GM23338 (cell line): ENCODE measurements around the gene ARHGEF10L. TPM values are rescaled to one million over a fixed set of nuclear protein-coding genes. Genes with fewer than 3 reads are reported as not detected.

ENCODE experiments used
- ATAC-seq: fragments of 200-7000 bp; cut with Tn5 transposase; 3 replicates; pipeline ENCODE4 v1.9.1; 2020
- DNase-seq: peaks from one replicate; pipeline ENCODE4 v3.0.0-alpha.2; 2015; ENCODE audit warnings: low spot score
- H2AFZ ChIP-seq: fragments of 200-600 bp; sonication (generic); 2 replicates; pipeline ENCODE4 v1.8.0; 2016; ENCODE audit warnings: antibody characterized with exemption, mild to moderate bottlenecking, moderate library complexity
- H3F3A ChIP-seq: fragments of 200-600 bp; sonication (generic); replicated peaks from 2 replicates; pipeline ENCODE4 v1.8.0; 2017; ENCODE audit warnings: antibody characterized with exemption, mixed run types, low read depth
- H3K27ac ChIP-seq: fragments of 200-600 bp; sonication (generic); 2 replicates; pipeline ENCODE4 v1.6.1; 2016; ENCODE audit warnings: low read depth
- H3K27me3 ChIP-seq: fragments of 200-600 bp; sonication (generic); 2 replicates; pipeline ENCODE4 v1.8.0; 2016; ENCODE audit warnings: mild to moderate bottlenecking, mixed run types, moderate library complexity; ENCODE audit not compliant: insufficient read depth
- H3K36me3 ChIP-seq: fragments of 200-600 bp; sonication (generic); 2 replicates; pipeline ENCODE4 v1.8.0; 2016; ENCODE audit warnings: mild to moderate bottlenecking; ENCODE audit not compliant: insufficient read depth
- H3K4me1 ChIP-seq: fragments of 200-600 bp; sonication (generic); 2 replicates; pipeline ENCODE4 v1.8.0; 2016; ENCODE audit warnings: mild to moderate bottlenecking, moderate library complexity; ENCODE audit not compliant: insufficient read depth
- H3K4me2 ChIP-seq: fragments of 200-600 bp; sonication (generic); 2 replicates; pipeline ENCODE4 v1.7.1; 2017; ENCODE audit warnings: mixed run types
- H3K4me3 ChIP-seq: fragments of 200-600 bp; sonication (generic); 2 replicates; pipeline ENCODE4 v1.6.1; 2016; ENCODE audit warnings: mixed run types
- H3K79me2 ChIP-seq: fragments of 200-600 bp; sonication (generic); replicated peaks from 2 replicates; pipeline ENCODE4 v1.8.0; 2017; ENCODE audit warnings: mild to moderate bottlenecking; ENCODE audit not compliant: insufficient read depth
- H3K9me2 ChIP-seq: fragments of 200-600 bp; sonication (generic); 2 replicates; pipeline ENCODE4 v1.8.0; 2017; ENCODE audit not compliant: insufficient read depth
- H4K20me1 ChIP-seq: fragments of 200-600 bp; sonication (generic); replicated peaks from 2 replicates; pipeline ENCODE4 v1.8.0; 2017; ENCODE audit warnings: mild to moderate bottlenecking; ENCODE audit not compliant: insufficient read depth
- H3K27ac Mint-ChIP-seq: 2 replicates; pipeline ENCODE4 v1.8.0; 2020; ENCODE audit warnings: inconsistent platforms, mild to moderate bottlenecking, moderate library complexity, mixed read lengths
- H3K27me3 Mint-ChIP-seq: 3 replicates; pipeline ENCODE4 v1.8.0; 2022; ENCODE audit warnings: low read depth, mild to moderate bottlenecking, moderate library complexity, mixed read lengths, inconsistent platforms; ENCODE audit not compliant: insufficient read depth, poor library complexity
- H3K36me3 Mint-ChIP-seq: 3 replicates; pipeline ENCODE4 v1.8.0; 2021; ENCODE audit warnings: low read depth, mild to moderate bottlenecking, inconsistent platforms, moderate library complexity, mixed read lengths
- H3K4me1 Mint-ChIP-seq: 3 replicates; pipeline ENCODE4 v1.8.0; 2020; ENCODE audit warnings: mild to moderate bottlenecking, inconsistent platforms, mixed read lengths
- H3K4me3 Mint-ChIP-seq: 3 replicates; pipeline ENCODE4 v1.8.0; 2021; ENCODE audit warnings: moderate library complexity, mild to moderate bottlenecking, inconsistent platforms, mixed read lengths
- H3K9me3 Mint-ChIP-seq: 3 replicates; pipeline ENCODE4 v1.8.0; 2020; ENCODE audit warnings: moderate library complexity, mild to moderate bottlenecking, inconsistent platforms, mixed read lengths
- CREB1 ChIP-seq: fragments of 250-450 bp; sonication (Bioruptor Pico); IDR thresholded peaks from 2 replicates; pipeline ENCODE4 v1.5.0; 2020; ENCODE audit warnings: low read depth, mild to moderate bottlenecking, moderate library complexity
- CTCF ChIP-seq, 2 experiments: fragments of 200-600 bp in 1 of 2; sonication (generic) in 1 of 2; conservative IDR thresholded peaks; 2 replicates each; pipeline versions ENCODE4 v1.5.1 to v1.6.1; 2016 to 2017; ENCODE audit warnings: antibody characterized with exemption in 2 of 2, low read depth in 2 of 2, mild to moderate bottlenecking in 2 of 2, moderate library complexity in 1 of 2
- EZH2 ChIP-seq: fragments of 200-600 bp; sonication (generic); IDR thresholded peaks from one replicate; pipeline ENCODE4 v1.8.0; 2017; ENCODE audit warnings: antibody characterized with exemption, mild to moderate bottlenecking, low read depth; ENCODE audit not compliant: unreplicated experiment
- EZH2phosphoT487 ChIP-seq: fragments of 200-600 bp; sonication (generic); IDR thresholded peaks from one replicate; pipeline ENCODE4 v1.8.1; 2018; ENCODE audit warnings: antibody characterized with exemption; ENCODE audit not compliant: unreplicated experiment
- JUNB ChIP-seq: IDR thresholded peaks from one replicate; pipeline ENCODE4 v1.6.1; 2016; ENCODE audit warnings: antibody characterized with exemption; ENCODE audit not compliant: unreplicated experiment
- NANOG ChIP-seq: IDR thresholded peaks from 2 replicates; pipeline ENCODE4 v1.6.1; 2016; ENCODE audit warnings: antibody characterized with exemption, borderline replicate concordance
- STAT1 ChIP-seq: IDR thresholded peaks from one replicate; pipeline ENCODE4 v1.6.1; 2016; ENCODE audit warnings: antibody characterized with exemption; ENCODE audit not compliant: unreplicated experiment
- ZNF114 ChIP-seq: fragments of 250-450 bp; sonication (Bioruptor Pico); IDR thresholded peaks from 2 replicates; pipeline ENCODE4 v1.5.0; 2020; ENCODE audit warnings: mild to moderate bottlenecking, moderate library complexity
- polyA plus RNA-seq: library from polyadenylated mRNA; unstranded; fragments of >200 nt; fragmentation: Nextera tagmentation; extraction: Ambion mirVana; gene quantifications from 2 replicates; pipeline ENCODE4 v1.2.1, GENCODE V29; 2016
- total RNA-seq: library from RNA; depleted of rRNA; stranded (reverse); fragments of >200 nt; shearing (Covaris generic); gene quantifications from 2 replicates; pipeline ENCODE4 v1.2.3, GENCODE V29; 2014
- TF ChIP-seq, protein P1 (sequence below): IDR thresholded peaks from one replicate; pipeline ENCODE4 v1.6.1; 2018; ENCODE audit warnings: antibody characterized with exemption; ENCODE audit not compliant: unreplicated experiment

The ARHGEF10L gene
- total and polyA plus RNA-seq, 2 experiments from 2014 or later: 12.1 to 46.8 TPM

DNA sequence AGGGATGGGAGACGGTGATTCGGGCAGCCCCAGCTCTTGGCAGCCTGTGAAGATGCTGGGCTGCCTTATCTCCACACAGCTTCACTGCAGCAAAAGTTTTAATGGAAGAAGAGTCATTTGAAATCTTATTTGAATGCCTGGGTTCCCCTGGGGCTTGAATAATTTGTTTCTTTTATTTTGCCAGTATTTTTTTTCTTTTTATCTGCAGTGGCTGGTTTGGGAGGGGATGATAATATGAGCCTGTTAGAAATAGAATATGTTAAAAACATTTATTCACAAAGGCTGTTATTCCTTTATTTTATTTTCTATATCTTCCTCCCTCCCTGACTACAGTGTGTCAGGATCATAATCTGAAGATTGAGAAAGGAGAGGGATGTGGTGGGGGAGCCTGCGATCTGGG is 103.4 kb downstream of the ARHGEF10L start:
- no peak overlapping the region for H2AFZ ChIP-seq
- no peaks in the 10 kb centered on the region for H3F3A ChIP-seq
- H3K27ac ChIP-seq: no peak overlapping the region
- DNase-seq (no peak), ATAC-seq (no peak)
- H3K79me2 ChIP-seq: no peaks in the 10 kb centered on the region
- Mint-ChIP-seq H3K27ac (no peak overlapping the region), H3K4me1 (peaks cover 4% of the 10 kb centered on the region; the same call in 2 of the 3 replicates), H3K9me3 (no peaks in the 10 kb centered on the region), H3K36me3 (peaks cover 27% of the 10 kb centered on the region), H3K27me3 (peaks cover 14% of the 10 kb centered on the region), H3K4me3 (no peak overlapping the region)
- no peaks in the 10 kb centered on the region for H3K27me3 ChIP-seq
- no peaks in the 10 kb centered on the region for H4K20me1 ChIP-seq
- TF ChIP-seq EZH2phosphoT487 (no peak), EZH2 (no peak), CTCF (conservative IDR thresholded peaks at IDR 0.05; ENCODE audit: low read depth in 2 of 2) (no peak), ZNF114 (no peak), NANOG (no peak), CREB1 (CRISPR knock-in tag) (no peak), STAT1 (no peak)
- no peaks in the 10 kb centered on the region for H3K9me2 ChIP-seq
- no peaks in the 10 kb centered on the region for H3K4me1 ChIP-seq
- no peak overlapping the region for H3K4me2 ChIP-seq
- no peak overlapping the region for H3K4me3 ChIP-seq
- peaks cover 9% of the 10 kb centered on the region for H3K36me3 ChIP-seq

GRCh38 chr1:17643861-17644703 is 104.6 kb downstream of the ARHGEF10L start:
- Histone ChIP-seq H3K4me2 (no peak overlapping the region), H3K4me3 (no peak overlapping the region), H3K79me2 (no peaks in the 10 kb centered on the region), H3F3A (no peaks in the 10 kb centered on the region), H3K36me3 (peaks cover 7% of the 10 kb centered on the region; the same call in 1 of the 2 replicates), H3K27me3 (no peaks in the 10 kb centered on the region), H4K20me1 (no peaks in the 10 kb centered on the region), H2AFZ (no peak overlapping the region), H3K4me1 (no peaks in the 10 kb centered on the region), H3K27ac (no peak overlapping the region), H3K9me2 (no peaks in the 10 kb centered on the region)
- Mint-ChIP-seq H3K9me3 (no peaks in the 10 kb centered on the region), H3K27me3 (peaks cover 18% of the 10 kb centered on the region), H3K4me3 (no peak overlapping the region), H3K4me1 (peaks cover 4% of the 10 kb centered on the region; the same call in 2 of the 3 replicates), H3K36me3 (peaks cover 24% of the 10 kb centered on the region), H3K27ac (no peak overlapping the region; the same call in 1 of the 2 replicates)
- ATAC-seq (peak; percentile 34), DNase-seq (peak; percentile 24)
- TF ChIP-seq JUNB: no peak
- TF ChIP-seq, protein P1, sequence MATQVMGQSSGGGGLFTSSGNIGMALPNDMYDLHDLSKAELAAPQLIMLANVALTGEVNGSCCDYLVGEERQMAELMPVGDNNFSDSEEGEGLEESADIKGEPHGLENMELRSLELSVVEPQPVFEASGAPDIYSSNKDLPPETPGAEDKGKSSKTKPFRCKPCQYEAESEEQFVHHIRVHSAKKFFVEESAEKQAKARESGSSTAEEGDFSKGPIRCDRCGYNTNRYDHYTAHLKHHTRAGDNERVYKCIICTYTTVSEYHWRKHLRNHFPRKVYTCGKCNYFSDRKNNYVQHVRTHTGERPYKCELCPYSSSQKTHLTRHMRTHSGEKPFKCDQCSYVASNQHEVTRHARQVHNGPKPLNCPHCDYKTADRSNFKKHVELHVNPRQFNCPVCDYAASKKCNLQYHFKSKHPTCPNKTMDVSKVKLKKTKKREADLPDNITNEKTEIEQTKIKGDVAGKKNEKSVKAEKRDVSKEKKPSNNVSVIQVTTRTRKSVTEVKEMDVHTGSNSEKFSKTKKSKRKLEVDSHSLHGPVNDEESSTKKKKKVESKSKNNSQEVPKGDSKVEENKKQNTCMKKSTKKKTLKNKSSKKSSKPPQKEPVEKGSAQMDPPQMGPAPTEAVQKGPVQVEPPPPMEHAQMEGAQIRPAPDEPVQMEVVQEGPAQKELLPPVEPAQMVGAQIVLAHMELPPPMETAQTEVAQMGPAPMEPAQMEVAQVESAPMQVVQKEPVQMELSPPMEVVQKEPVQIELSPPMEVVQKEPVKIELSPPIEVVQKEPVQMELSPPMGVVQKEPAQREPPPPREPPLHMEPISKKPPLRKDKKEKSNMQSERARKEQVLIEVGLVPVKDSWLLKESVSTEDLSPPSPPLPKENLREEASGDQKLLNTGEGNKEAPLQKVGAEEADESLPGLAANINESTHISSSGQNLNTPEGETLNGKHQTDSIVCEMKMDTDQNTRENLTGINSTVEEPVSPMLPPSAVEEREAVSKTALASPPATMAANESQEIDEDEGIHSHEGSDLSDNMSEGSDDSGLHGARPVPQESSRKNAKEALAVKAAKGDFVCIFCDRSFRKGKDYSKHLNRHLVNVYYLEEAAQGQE: no peak
- TF ChIP-seq EZH2: no peak
